Measurements from ENCODE around the gene EYA3.

Gene EYA3

DNA sequence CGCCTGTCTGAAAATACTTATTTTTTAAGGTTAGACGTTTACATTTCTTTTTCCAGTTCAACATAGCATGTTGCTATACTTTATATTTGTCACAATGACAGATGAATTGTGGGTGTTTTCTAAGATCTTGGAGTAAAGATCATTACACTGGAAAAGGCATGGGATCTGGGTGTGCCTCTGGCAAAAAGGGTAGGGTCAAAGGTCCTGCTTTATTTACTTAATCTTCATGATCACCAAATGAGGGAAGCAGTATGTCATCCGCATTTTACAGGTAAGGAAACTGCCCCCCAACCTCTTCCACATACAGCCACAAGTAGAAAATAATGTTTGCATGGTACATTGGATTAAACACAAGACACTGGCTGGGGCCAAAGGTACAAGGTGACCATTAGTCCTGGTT lies 166.1 kb downstream of the EYA3 start:
- no peak for DNase-seq (ENCODE audit: low read depth)
- TF ChIP-seq POLR2A (IDR thresholded peaks at IDR 0.05; ENCODE audit: extremely low read depth, insufficient read length) (no peak), MAX (IDR thresholded peaks at IDR 0.05; ENCODE audit: low read depth, low read length) (no peak), MYC (IDR thresholded peaks at IDR 0.05; ENCODE audit: low read depth, low read length) (no peak)
- TF ChIP-seq, protein P1, sequence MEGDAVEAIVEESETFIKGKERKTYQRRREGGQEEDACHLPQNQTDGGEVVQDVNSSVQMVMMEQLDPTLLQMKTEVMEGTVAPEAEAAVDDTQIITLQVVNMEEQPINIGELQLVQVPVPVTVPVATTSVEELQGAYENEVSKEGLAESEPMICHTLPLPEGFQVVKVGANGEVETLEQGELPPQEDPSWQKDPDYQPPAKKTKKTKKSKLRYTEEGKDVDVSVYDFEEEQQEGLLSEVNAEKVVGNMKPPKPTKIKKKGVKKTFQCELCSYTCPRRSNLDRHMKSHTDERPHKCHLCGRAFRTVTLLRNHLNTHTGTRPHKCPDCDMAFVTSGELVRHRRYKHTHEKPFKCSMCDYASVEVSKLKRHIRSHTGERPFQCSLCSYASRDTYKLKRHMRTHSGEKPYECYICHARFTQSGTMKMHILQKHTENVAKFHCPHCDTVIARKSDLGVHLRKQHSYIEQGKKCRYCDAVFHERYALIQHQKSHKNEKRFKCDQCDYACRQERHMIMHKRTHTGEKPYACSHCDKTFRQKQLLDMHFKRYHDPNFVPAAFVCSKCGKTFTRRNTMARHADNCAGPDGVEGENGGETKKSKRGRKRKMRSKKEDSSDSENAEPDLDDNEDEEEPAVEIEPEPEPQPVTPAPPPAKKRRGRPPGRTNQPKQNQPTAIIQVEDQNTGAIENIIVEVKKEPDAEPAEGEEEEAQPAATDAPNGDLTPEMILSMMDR (IDR thresholded peaks at IDR 0.05; ENCODE audit: low read depth, low read length) = no peak
- H3K4me3 ChIP-seq (ENCODE audit: low read depth, low read length) = no peak overlapping the region
